HG02852 (cell line): ENCODE measurements around the gene NPFFR1.
A peak's percentile ranks its signal among the peaks of the same experiment; 100 is the strongest.
"Not testable (repeated sequence)": the region's sequence is repeated elsewhere in the genome, so short reads cannot be mapped to it uniquely, and the experiment has no call there.

Source experiments
- ATAC-seq: cut with Tn5 transposase; IDR thresholded peaks from one replicate; pipeline ENCODE4 v1.9.1; 2021; ENCODE audit warnings: mild to moderate bottlenecking, moderate library complexity; ENCODE audit not compliant: unreplicated experiment

Gene NPFFR1

DNA sequence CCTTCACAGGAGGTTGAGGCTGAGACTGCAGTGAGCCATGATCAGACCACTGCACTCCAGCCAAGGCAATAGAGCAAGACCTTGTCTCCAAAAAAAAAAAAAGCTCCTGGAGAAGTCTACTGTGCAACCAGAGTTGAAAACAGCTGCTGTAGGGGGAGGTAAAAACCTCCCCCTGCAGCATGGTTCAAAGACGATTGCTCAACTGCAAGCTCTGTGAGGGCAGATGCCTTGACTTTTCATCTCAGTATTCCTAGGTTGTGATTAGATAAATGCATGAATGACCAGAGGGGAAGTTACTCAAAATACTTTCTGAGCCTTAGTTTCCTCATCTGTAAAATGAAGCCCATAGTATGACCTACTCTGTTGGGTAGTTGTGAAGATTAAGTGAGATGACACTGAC is 25.6 kb downstream of the NPFFR1 start:
- ATAC-seq: no peak

GRCh38 chr10:70257816-70258215 is 26.0 kb downstream of the NPFFR1 start:
- ATAC-seq: not testable (repeated sequence)

GRCh38 chr10:70256463-70256862 is 27.3 kb downstream of the NPFFR1 start:
- no peak for ATAC-seq

DNA sequence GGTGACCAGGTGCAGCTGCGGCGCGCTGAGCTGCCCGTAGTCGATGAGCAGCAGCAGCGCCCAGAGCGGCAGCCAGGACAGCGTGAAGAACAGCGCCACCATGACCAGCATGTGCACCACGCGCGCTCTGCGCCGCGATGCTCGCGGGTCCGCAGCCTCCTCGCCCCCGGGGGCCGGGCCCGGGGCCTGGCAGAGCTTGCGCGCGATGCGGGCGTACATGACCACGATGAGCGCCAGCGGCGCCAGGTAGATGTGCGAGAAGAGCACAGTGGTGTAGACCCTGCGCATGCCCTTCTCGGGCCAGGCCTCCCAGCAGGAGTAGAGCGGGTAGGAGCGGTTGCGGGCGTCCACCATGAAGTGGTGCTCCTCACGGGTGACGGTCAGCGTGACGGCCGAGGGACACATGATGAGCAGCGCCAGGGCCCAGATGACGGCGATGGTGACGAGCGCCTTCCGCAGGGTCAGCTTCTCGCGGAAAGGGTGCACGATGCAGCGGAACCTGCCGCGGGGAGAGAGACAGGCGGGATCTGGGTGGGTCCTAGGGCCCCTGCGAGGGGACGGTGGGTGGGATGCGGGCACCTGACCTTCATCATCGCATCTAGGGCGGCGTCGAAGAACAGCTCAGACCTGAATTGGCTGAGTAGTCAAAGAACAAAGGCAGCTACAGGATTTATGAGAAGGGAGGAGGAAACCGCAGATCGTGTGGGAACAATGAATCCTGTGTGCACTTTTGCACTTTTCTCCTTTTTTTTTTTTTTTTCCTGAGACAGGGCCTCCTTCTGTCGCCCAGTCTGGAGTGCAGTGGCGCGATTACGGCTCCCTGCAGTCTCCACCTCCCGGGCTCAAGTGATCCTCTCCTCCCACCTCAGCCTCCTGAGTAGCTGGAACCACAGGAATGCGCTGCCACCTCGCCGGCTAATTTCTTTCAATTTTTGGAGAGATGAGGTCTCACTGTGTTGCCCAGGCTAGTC is 28.2 kb downstream of the NPFFR1 start:
- ATAC-seq: no peak

DNA sequence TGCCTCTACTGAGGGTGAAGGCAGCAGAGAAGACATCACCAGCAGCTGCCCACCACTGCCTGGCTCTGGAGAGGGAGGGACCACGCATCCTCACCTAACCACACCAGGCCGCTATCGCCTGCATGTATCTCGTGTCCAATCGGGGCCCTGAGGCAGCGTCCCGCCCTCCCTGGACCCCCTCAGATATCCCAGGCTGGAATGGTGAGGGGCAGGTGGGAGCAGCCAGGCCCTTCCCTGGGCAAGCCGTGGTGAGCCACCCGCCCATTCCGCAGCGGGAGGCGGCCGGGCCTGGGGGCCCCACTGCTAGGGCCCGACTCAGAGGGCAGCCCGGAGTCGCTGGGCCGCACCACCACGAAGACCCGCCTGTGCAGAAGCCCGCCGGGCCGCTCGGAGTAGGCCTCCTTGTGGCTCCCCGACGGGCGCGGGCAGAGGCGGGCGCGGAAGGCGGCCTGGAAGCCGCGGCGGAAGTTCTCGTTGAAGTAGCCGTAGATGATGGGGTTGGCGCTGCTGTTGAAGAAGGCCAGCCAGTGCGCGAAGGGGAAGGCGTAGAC is 29.0 kb downstream of the NPFFR1 start:
- no peak for ATAC-seq

DNA sequence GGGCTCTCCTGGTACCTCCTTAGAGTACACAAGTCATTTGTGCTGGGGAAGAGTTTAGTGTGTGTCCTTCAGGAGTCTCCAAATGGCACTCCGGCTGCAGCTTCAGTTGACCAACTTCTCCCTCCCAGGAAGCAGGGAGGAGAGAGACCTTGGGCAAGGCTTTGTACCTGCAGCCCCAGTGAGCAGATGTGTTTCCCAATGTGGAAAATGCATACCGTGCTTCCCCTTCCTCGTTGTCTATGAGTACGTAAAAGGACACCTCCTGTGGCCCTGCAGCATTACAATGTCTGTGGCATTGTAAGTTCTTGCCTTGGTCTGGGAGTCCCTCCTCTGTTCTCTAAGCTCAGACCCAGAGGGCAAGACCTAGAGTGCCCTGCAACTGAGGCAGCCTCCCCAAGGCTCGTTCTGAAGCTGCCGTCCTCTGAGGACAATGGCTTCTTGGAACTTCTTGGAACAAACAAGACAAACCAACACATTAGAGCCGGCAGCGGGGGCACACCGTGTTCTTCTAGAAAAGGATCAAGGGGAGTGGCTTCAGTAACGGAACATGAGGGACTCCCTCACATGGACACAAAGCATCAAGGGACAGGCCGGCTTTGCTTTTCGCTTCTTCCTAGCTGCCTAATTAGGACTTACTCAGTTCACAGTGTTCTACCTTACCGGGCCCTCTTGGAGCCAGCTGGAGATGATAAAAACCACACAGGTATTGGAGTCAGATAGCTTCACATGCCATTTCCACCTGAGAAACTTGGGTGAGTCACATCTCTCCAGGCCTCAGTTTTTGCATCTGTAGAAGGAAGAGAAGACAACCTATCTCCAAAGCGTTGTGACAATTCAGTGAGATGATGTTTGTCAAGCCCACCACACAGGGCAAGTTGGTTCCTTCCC is 29.7 kb downstream of the NPFFR1 start:
- no peak for ATAC-seq

DNA sequence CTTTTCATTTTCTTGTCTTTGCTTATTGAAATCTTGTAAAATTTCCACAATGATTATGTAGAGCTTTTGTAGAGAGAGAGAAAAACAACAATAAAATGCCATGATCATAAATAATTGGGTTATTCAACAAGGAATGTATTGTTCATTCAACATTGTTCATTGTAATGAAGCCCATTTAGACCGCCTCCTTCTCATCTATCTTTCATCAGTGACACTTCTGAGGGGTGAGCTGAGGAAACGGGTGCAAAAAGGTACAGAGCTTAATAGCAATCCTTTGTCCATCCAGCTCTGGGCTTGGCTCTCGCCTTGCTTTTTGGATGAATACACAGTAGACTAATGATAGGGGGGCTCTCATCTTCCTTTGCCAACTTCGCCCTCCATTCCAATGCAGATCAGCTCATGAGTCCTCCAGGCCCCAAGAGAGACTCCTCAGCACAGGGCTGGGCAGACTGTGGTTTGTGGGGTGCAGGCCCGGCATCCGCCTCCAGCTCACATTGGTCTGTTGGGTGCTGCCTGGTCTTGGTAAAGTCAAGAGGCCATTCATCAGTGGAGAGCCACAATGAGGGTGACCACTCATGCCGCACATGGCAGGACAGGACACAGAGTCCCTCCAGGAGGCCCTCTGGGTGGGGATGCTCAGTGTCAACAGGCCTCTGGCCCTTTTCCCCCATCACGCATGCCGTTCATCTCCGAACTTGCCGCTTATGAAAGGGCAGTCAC is 32.7 kb downstream of the NPFFR1 start:
- ATAC-seq: no peak

- ATAC-seq: no peak
Measured at GRCh38 chr10:70247360-70247759, 36.4 kb downstream of the NPFFR1 start.

GRCh38 chr10:70241081-70241480 is 42.7 kb downstream of the NPFFR1 start:
- no peak for ATAC-seq

- not testable (repeated sequence) for ATAC-seq
Measured at GRCh38 chr10:70239986-70240385, 43.8 kb downstream of the NPFFR1 start.

- not testable (repeated sequence) for ATAC-seq
Measured at GRCh38 chr10:70239077-70239976, 44.5 kb downstream of the NPFFR1 start.

- ATAC-seq: not testable (repeated sequence)
Measured at GRCh38 chr10:70237958-70238536, 45.8 kb downstream of the NPFFR1 start.

DNA sequence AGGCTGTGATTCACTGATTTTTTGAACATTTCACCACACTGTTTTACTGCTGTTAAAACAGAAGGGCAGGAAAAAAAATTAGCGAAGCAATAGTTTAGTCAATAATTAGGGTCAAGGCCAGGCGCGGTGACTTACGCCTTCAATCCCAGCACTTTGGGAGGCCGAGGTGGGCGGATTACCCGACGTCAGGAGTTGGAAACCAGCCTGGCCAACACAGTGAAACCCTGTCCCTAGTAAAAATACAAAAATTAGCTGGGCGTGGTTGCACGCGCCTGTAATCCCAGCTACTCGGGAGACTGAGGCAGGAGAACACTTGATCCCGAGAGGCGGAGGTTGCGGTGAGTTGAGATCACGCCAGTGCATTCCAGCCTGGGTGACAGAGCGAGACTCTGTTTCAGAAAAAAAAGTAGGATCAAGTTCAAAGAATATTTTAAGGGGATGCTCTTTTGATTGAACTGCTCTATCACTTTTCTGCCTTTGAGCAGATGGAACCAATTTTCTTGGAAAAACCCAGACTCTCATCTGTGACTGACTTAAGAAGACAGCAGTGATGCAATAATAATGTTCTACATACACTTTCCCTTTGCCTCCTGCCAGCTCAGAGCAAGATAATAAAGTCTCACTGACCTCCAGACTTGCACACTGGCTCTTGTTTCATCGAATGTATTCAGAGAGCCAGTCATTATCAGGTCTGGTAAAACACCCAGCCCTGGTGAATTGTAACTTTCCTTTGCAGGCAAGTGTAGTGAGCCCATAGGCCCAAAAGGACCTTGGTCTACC is 48.9 kb downstream of the NPFFR1 start:
- no peak for ATAC-seq

GRCh38 chr10:70233939-70234300 is 49.9 kb downstream of the NPFFR1 start:
- no peak for ATAC-seq

DNA sequence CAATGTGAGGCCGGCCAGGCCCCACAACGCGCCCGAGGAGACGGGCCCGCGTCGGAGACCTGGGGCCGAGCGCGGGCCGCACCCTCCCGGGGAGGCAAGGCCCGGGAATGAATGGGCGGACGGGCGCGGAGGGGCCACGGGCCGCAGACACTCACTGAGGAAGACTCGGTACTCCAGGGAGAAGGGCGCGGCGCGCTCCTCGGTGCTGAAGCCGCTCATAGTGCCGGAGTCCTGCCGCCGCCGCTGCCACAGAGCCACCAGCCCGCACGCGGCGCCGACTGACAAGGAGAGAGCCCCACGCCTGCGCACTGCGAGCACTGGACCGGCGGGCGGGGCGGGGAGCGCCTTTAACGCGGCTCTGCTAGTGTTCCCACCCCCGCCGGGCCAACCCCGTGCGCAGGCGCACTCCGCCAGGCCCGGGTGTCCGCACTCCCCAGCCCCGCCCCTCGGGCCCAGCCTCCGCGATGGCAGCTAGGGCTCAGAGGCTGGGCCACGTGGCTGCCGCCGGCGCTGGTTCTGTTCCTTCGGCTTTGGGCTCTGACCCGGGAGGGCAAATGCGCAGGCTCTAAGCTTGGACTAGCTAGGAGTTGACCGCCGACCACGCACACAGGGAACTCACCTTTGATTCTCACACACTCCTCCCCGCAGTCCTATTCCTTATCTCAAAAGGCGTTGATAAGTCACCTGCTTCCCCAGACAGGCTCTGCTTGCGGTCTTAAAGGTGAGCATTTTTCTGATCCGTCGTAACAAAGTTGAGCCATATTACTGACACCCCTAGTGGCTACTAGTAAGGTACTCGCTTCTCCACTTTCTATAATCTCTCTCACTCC is 50.5 kb downstream of the NPFFR1 start, which contains the start of gene PPA1:
Gene PPA1 (minus strand): TSS at position 321 of the 830 bp plus-strand sequence. CDS start 102 bp downstream, at position 219.
- ATAC-seq: peak; percentile 79

DNA sequence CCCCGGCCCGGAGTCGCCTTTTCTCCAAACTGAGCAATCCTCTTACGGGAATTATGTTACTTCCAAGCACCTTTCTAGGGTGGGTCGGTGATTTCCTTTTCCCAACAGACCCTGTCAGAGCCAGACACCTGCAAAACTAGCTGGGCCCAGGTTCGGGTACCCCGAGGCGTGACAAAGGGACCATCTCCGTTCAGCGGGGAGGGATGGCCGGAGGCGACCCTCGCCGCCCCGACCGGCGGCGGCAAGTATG is 51.0 kb downstream of the NPFFR1 start:
- no peak for ATAC-seq

- ATAC-seq: no peak
Measured at GRCh38 chr10:70232155-70232858, 51.5 kb downstream of the NPFFR1 start.
